ENCODE measurements around the gene PBX1. TPM values are rescaled to one million over a fixed set of nuclear protein-coding genes. Genes with fewer than 3 reads are reported as not detected.

PBX1 gene
- polyA plus RNA-seq, 3 donors: 0.07 TPM; not detected in 2

DNA sequence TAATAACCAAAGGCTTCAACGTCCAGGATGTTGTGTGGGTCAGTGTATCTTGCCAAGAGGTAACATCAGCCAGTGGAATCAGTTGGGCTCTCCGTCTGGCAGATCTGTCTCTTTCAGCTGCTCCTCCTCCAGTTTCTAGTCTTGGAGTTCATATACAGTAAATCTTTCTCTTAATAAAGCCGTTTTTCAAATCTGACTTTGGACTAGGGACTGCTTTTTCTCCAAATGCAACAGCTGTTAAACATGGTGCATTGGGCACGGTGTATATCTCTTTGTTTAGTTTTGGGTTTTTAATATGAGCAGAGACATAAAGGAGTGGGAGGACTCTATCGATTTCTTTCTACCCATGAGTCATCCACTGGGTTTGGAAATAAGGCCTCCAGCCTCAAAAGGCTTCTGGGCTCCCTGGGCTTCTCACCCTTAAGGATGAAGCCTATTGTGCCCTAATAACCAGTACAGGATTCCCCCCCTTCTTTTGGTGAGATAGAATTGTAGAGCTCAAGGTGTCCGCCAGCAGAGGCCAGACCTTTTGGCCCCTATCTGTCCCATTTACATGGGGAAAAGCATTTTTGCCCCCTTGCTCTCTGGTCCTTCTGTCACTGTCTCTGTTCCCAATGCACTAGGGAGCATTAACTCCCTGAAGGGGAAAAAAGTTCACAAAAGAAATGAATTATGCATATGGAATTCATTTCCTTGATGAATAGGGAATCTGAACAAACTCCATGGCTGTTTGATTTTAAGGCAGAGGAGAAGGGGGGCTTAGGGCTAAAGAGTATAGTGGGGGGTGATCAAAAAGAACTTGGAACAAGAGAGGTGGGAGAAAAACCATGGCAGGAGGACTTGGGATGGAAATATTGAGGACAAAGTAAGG, 86.0 kb downstream of the PBX1 start:
- intact Hi-C loops (cut with micrococcal nuclease): no loop called here
- Mint-ChIP-seq H3K27me3 (ENCODE audit: low read depth in 3 of 3) (peaks cover 0 to 6% (median 5%) of the 10 kb centered on the region in 3 donors), H3K9me3 (no peaks in the 10 kb centered on the region), H3K4me1 (no peaks in the 10 kb centered on the region), H3K27ac (no peak overlapping the region), H3K36me3 (no peaks in the 10 kb centered on the region), H3K4me3 (no peak overlapping the region)
- no peak for DNase-seq
- H3K9me3 ChIP-seq (replicated peaks in 1 of 2; ENCODE audit: control insufficient read depth in 1 of 2, insufficient read depth in 1 of 2, low read length in 2 of 2): no peaks in the 10 kb centered on the region
- H3K36me3 ChIP-seq (replicated peaks in 1 of 2; ENCODE audit: control insufficient read depth in 1 of 2, insufficient read depth in 2 of 2, low read length in 2 of 2): no peaks in the 10 kb centered on the region
- no peak overlapping the region for H2AFZ ChIP-seq (ENCODE audit: insufficient read depth, low read depth, low read length, poor library complexity, severe bottlenecking)
- 94% methylated on average over 4 of the region's 6 CpGs for WGBS (ENCODE audit: insufficient coverage)
- H3K4me1 ChIP-seq (ENCODE audit: control insufficient read depth in 1 of 2, insufficient read depth in 2 of 2, low read length in 2 of 2): no peaks in the 10 kb centered on the region
- no peaks in the 10 kb centered on the region for H3K79me2 ChIP-seq (ENCODE audit: insufficient read depth, low read length)
- H3K4me2 ChIP-seq (replicated peaks; ENCODE audit: extremely low read depth, low read length, poor library complexity, severe bottlenecking): no peak overlapping the region
- H4K20me1 ChIP-seq (ENCODE audit: insufficient read depth, low read length): no peaks in the 10 kb centered on the region
- TF ChIP-seq, protein P1, sequence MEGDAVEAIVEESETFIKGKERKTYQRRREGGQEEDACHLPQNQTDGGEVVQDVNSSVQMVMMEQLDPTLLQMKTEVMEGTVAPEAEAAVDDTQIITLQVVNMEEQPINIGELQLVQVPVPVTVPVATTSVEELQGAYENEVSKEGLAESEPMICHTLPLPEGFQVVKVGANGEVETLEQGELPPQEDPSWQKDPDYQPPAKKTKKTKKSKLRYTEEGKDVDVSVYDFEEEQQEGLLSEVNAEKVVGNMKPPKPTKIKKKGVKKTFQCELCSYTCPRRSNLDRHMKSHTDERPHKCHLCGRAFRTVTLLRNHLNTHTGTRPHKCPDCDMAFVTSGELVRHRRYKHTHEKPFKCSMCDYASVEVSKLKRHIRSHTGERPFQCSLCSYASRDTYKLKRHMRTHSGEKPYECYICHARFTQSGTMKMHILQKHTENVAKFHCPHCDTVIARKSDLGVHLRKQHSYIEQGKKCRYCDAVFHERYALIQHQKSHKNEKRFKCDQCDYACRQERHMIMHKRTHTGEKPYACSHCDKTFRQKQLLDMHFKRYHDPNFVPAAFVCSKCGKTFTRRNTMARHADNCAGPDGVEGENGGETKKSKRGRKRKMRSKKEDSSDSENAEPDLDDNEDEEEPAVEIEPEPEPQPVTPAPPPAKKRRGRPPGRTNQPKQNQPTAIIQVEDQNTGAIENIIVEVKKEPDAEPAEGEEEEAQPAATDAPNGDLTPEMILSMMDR (IDR thresholded peaks at IDR 0.05): no peak
- no peak overlapping the region for H3K27ac ChIP-seq (ENCODE audit: low read depth in 1 of 2, low read length in 2 of 2)
- H3K4me3 ChIP-seq (replicated peaks in 1 of 3; ENCODE audit: low read depth in 2 of 3, low read length in 3 of 3): no peak overlapping the region
- H3K27me3 ChIP-seq (ENCODE audit: control insufficient read depth in 2 of 2, insufficient read depth in 2 of 2, low read length in 2 of 2): peaks cover 0 to 3% of the 10 kb centered on the region in 2 donors
- no peak overlapping the region for H3K9ac ChIP-seq (ENCODE audit: insufficient read depth, low read length, poor library complexity, severe bottlenecking)

DNA sequence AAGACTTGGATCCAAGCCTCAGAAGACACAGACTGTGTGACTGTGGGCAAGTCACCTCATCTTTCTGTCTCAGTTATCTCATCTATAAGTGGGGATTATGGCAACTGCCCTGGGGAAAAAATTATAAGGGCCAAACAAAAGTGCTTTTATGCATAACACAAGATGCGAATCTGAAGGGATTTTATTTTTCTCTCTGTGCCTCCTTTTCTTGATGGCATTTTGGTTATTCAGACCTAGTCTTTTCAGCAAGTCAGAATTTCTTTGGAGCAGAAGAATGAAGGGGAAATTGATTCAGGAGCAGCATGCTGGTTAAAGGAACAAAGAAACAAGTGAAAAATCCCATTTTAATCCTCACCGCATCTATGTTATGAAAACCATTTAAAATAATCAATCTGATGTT, 86.9 kb downstream of the PBX1 start:
- no peaks in the 10 kb centered on the region for H3K36me3 Mint-ChIP-seq
- H3K4me1 ChIP-seq (ENCODE audit: control insufficient read depth in 1 of 2, insufficient read depth in 2 of 2, low read length in 2 of 2): no peaks in the 10 kb centered on the region
- no peak overlapping the region for H3K4me2 ChIP-seq (replicated peaks; ENCODE audit: extremely low read depth, low read length, poor library complexity, severe bottlenecking)
- H2AFZ ChIP-seq (ENCODE audit: insufficient read depth, low read depth, low read length, poor library complexity, severe bottlenecking): no peak overlapping the region
- H3K27me3 Mint-ChIP-seq (ENCODE audit: low read depth in 3 of 3): peaks cover 2 to 15% (median 9%) of the 10 kb centered on the region in 3 donors
- no CpG with 5 or more reads among the region's 2 CpGs for WGBS (ENCODE audit: insufficient coverage)
- no peaks in the 10 kb centered on the region for H3K79me2 ChIP-seq (ENCODE audit: insufficient read depth, low read length)
- no peaks in the 10 kb centered on the region for H4K20me1 ChIP-seq (ENCODE audit: insufficient read depth, low read length)
- H3K27ac Mint-ChIP-seq: no peak overlapping the region
- H3K9me3 ChIP-seq (replicated peaks in 1 of 2; ENCODE audit: control insufficient read depth in 1 of 2, insufficient read depth in 1 of 2, low read length in 2 of 2): no peaks in the 10 kb centered on the region
- H3K27ac ChIP-seq (ENCODE audit: low read depth in 1 of 2, low read length in 2 of 2): no peak overlapping the region
- no peaks in the 10 kb centered on the region for H3K9me3 Mint-ChIP-seq
- H3K4me3 Mint-ChIP-seq: no peak overlapping the region
- TF ChIP-seq, protein P1 (IDR thresholded peaks at IDR 0.05): no peak
- no peak overlapping the region for H3K9ac ChIP-seq (ENCODE audit: insufficient read depth, low read length, poor library complexity, severe bottlenecking)
- peaks cover 3 to 6% of the 10 kb centered on the region in 2 donors for H3K27me3 ChIP-seq (ENCODE audit: control insufficient read depth in 2 of 2, insufficient read depth in 2 of 2, low read length in 2 of 2)
- no peak overlapping the region for H3K4me3 ChIP-seq (replicated peaks in 1 of 3; ENCODE audit: low read depth in 2 of 3, low read length in 3 of 3)
- no peaks in the 10 kb centered on the region for H3K4me1 Mint-ChIP-seq
- no peak for DNase-seq
- intact Hi-C loops (cut with micrococcal nuclease): no loop called here
- no peaks in the 10 kb centered on the region for H3K36me3 ChIP-seq (replicated peaks in 1 of 2; ENCODE audit: control insufficient read depth in 1 of 2, insufficient read depth in 2 of 2, low read length in 2 of 2)

All from CD14-positive monocyte (primary cell).